HG02588 (cell line): Measurements from ENCODE around the gene MYH9.

Experiments used
- ATAC-seq: cut with Tn5 transposase; IDR thresholded peaks from one replicate; pipeline ENCODE4 v1.9.1; 2021; ENCODE audit warnings: mild to moderate bottlenecking, moderate library complexity; ENCODE audit not compliant: unreplicated experiment

MYH9 gene

DNA sequence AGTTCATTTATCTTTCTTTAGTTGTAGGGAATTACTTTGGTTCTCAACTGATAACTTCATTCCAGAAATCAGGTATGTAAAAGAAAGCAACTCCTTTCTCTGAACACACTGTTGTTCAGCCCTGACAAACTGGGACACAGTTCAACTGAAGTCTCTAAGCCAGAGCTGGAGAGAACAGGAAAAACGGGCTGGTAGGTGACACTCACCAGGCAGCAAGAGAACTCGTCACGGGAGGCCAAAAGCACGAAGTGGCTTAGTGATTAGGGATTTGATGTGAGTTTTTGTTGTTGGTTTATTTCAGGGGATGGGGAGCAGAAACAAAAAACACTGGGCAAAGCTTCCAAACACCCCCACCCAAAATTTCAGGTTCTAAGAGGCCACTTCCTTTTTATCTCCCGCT lies 54.1 kb downstream of the MYH9 start:
- no peak for ATAC-seq

DNA sequence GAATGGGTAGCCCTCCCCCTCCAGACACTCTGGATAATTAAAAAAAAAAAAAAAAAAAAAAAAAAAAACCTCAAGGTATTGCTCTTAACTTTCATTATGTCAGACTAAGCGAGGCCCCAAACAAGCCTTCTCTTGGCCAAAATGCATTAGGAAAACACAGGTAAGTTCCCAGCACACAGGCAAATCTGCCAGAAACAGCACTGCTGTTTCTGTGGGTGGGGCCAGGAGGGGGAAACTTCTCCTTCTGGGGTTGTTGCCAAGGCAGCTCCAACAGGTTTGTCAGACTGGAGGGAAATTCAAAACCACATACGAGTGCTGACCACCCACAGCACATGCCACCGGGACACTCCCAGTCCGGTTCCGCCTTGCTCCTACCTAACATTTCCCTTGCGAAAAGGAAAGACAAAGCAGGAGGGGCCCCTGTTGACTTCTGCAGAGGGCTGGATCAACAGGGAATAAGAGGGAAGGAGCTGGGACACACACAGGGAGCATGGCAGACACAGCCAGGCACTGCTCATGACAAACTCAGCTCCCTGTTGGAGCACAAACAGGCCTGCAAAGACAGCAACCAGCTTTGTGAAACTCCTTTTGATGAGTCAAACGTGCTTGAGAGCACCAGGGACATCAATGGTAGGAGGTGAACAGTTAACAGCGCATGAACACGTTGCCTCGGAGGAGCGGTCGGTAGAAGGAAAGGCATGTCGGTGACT lies 55.0 kb downstream of the MYH9 start:
- ATAC-seq: no peak

DNA sequence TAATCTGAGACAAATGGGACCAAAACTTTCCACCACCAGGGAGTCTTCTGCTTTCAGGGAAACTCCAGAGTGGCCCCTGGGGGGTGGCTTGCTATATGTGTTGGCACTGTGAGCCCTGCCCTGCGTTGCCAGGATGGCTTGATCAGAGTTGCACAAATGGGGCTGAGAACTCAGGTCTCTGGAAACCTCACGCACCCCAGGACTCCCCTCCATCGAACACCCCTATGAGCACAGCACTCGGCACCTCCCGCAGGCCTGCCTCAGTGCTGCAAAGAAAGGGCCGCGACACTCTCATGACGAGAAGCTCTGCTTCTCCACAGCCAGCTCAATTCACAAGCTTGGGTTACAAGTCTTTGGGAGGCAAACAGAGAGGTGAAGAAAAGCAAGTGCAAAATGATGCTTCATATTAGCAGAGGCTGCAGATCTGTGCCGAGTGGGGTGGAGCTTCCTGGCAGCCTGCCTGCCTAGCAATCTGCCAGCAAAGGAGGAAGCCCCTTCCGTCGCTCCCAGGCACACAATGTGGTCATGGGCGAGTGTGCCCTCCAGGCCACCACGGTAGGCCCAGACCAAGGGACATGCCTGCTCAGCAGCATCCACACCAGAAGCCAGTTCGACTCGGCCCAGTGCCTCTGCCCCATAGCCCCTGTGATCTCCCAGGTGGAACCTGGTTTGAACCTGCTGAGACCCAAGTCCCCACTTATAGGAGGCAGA lies 55.7 kb downstream of the MYH9 start:
- peak; percentile 19 for ATAC-seq

DNA sequence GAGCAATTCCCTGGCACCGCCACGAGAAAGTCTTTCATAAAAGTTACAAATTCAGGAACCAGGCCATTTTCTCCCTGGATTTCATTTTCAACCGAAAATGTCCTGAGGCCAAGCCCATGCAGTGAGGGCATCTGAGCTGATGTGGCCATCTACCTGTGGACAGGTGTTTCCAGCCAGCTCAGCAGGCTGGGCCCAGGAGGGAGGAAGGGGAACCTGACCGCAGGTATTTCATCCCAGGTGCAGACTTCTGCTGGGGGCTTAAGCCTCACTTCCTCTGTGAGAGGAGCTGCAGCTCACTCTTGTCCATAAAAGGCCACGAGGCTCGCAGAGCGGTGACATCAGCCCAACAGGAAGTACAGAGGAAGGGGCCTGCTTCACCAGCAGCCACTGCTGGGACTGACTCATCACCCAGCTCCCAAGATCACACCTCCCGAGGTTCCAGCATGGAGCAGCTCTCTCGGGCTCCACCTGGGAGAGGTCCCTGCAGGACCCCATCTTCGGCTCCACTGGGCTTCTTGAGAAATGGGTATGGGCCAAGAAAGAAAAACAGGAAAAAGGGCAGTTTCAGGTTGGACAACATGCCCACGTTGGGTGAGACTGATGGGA lies 56.4 kb downstream of the MYH9 start:
- ATAC-seq: peak; percentile 56

DNA sequence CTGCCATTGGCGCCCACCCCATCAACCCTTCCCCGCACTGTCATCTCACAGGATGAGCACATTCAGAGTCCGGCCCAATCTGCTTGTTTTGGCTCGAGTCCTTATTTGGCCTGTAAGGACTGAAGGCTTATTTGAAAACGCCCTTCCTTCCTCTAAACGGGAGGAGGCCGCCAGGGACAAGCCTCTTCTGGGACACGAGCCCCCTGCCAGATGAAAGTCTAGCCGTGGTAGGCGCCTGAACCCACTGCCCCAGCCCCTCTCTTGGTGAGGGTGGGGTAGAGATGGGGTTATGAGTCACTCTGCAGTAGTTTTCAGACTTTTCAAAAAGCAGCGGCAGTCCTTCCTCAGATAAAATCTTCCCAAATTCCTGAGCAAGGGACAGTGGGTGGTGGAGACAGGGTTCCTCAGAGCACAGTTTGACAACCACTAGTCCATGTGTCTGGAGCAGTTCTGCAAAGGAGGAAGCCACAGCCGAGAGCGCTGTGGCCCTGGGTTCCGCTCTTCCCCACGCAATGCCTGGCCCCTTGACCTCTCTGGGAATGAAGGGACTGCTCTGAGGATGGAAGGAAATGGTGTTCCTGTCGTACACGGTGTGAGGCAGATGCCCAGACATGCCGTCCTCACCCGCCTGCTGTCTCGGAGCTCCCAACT lies 57.0 kb downstream of the MYH9 start:
- ATAC-seq: no peak

DNA sequence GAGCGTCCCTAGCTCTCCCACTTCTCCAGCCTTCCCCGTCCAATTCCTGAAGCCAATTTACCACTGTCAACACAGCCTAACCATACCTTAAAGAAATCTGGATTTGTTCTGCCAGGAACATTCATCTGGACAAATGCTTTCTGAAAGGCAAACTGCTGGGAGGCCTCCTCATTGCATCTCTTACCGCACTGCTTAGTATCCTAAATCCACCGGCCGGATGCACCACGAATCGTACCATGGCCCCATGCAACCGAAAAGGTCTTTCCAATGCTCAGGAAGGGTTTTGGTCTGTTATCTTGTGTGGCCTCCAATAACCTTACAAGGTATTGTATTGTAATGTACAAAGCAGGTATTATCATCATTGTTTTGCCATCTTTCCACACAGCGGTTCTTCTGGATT lies 57.6 kb downstream of the MYH9 start:
- ATAC-seq: no peak

DNA sequence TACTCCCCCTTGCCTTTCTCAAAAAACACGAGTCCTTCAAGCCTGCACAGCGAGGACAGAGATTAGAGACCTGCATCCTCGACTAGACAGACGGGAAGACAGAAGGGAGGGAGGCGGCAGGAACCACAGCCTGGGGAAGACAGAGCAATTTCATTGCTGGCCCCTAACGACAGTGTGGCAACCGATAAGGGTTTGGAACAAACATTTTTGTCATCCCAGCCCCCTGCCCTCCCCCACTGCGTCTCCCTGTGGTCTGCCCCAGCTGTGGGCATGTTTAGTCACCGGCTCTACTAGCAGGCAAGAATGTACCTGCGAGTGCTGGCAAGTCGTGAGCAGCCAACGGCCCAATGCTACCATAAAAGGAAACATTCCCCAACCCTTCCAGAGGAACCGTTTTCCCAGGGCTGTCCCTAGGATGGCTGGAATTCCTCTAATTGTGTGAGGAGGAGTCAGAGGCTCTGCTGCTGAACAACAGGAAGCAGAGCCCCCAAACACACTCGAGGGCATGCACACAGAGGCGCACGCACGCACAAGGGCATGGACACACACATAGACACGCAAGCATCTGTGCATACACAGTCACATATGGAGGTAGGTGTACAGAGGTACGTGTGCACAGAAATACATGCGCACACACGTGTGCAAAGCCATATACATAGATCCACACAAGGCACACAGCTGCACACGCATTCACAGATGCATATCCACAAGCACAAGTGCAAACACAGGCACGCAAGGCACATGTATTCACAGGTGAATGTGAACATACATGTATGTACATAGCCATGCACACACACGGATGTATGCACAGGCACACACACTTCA lies 58.3 kb downstream of the MYH9 start:
- ATAC-seq: no peak

DNA sequence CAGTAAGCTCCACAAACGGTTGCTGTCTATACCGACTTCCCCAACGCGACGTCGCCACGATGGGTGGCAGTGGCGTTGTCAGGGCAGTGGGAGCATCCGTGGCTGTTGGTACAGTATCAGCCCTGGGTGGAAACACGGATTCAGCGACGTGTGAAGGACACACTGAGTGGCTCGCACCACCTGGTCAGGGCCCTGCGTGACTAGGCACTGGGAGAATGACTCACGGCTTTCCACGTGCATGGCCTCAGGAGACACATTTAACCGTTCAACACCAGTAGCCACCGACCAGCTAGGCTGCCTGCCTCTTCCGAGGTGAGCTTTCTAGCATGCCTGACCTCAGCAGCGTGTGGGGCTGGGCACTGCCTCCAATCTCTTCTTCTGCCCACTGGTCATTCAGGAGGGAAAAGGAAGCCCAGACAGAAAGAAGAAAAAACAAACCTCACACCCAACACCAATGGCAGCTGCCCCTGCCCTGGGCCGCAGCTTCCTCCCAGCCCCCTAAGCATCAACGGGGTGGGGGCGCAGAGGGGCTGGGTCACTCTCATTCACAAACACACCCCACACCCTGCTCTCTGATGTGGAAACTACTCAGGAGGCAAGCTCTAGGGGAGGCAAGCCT lies 59.0 kb downstream of the MYH9 start:
- ATAC-seq: no peak

DNA sequence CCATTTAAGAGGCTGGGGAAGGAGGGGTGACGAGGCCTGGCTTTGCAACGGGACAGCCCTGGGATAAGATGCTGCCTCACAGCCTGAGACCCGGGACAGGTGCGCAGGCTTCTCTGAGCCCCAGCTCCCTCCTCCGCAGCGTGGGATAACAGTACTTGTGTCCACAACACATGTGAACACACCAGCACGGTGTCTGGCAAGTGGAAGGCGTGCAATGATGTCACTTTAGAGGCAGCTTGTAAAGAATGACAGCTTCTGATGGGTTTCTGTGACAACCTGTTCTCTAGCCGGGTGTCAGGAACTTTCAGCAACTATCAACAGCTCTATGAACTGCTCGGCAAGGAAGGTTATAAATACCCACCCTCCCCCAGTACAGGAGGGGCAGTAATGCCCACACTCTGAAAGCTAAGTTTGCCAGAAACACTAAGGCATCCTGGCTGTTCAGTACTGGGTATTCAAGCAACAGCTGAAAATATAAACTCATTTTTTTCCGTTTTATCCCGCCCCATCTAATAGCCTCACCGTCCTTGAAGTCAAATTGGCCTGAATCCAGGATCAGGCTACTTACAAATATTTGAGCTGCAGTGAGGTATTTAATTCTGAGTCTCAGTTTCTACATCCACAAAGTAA lies 59.7 kb downstream of the MYH9 start:
- no peak for ATAC-seq

DNA sequence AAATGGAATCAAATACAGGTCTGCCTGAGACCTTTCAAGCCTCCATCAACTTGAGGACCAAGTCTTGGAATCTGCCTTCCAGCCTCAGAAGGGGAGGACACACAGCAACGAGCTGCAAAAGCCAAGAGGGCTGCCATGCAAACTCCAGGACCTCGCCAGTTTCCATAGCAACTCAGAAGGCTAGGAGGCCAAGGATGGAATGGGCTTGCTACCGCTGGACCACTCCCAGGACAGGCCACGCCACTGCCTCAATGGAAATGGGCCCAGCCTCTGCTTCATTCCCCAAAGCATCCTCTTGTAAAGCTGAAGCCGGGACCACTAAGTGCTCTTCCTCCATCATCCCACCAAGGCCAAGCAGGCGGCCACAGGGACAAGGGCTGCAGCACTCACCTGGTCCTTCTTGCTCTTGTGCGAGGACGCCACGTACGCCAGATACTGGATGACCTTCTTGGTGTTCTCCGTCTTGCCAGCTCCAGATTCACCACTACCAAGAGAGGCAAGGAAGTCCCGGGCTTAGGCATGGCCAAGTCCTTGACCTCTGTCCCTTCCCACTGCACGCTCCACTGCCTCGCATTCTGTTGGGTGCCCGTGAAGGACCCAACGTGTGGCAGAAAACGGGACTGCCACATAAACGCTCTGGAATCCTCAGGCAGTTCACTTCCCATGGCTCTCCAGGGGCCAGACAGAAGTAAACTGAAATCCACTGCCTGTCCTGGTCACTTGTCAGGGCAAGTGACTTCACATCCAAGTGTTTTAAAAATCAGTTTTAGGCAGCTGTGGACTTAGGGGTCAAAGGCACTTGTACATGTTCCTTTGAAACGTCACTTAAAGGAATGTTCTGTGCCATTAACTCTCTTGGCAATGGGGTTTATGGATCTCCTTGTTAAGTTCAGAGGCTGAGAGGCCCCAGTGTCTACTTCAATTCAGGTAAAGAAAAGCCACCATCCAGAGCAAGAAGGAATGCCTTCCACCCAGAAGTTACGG lies 61.3 kb downstream of the MYH9 start:
- no peak for ATAC-seq

DNA sequence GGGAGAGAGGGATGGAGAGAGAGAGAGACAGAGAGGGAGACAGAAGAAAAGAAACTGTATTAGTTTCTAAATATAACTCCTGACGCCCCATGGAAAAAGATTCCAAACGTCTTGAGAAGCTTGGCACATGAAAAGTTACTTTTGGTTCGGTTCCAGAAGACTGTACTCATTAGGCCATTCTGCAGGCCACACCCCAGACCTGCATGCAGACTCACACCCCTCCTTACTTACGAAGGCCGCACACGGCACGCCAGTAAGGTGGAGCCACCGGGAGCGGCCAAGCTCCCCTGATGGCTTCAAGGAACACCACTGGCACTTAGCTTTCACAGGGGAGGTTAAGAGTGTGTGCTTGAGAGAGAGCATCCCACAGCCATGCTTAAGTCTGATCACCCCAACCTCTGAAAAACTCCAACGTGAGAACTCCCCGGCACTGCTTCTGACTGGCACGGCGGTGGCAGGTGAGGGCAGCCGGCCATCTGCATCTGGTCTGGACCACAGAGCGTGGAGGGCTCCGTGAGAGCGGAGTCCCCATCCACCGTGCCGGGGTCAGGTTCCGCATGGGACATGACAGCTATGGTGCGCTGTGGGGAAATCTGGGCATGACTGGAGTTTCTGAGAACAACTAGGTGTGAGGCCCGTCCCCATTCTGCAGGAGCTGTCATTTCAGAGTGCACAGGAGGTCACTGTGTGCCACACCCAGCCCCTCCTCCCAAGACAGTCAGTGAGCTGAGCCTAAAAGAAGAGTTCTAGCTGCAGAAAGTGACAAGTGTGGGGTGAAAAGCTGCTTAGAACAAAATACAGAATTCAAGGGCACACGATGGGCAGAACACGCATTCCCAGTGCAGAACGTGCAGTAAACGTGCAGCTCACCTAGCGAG lies 62.4 kb downstream of the MYH9 start:
- ATAC-seq: no peak

DNA sequence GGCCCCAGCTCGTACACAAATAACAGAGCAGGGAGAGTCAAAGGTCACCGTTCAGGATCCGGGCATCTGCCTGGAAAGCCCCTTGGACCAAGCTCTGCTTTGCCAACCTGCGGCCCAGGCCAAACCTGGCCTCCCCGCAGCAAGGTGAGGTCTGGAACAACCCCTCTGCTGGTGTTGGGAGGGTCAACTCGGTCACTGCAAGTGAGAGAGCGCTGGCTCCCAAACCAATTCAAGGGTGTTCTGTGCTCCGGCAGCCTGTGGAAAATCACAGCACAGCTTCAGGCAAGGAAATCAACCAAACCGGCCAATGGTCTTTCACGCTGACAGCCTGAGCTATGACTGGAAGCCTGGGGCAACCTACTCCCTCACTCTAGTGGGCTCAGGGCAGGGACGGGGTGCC lies 63.4 kb downstream of the MYH9 start:
- no peak for ATAC-seq

DNA sequence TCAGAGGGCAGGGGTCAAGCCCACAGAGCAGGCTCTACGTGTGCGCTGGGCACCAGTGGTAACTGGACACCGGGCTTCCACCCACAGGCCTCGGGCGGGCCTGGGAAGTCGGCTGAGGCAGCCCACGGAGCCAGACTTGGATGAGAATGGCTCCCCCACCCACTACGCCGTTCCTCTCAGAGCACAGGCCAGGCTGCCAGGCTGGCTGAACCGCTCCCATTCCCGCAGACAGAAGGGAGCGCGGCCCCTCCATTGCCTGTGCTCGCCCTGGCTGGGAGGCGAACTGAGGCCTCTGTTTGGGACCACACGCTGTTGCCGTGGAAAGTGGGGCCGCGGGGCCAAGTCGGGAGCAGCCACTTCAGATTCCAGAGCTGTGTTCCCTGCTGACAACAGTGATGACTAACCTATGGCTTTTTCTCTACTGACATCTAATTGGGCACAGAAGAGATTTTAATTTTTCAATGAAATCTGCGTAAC lies 63.9 kb downstream of the MYH9 start:
- no peak for ATAC-seq

DNA sequence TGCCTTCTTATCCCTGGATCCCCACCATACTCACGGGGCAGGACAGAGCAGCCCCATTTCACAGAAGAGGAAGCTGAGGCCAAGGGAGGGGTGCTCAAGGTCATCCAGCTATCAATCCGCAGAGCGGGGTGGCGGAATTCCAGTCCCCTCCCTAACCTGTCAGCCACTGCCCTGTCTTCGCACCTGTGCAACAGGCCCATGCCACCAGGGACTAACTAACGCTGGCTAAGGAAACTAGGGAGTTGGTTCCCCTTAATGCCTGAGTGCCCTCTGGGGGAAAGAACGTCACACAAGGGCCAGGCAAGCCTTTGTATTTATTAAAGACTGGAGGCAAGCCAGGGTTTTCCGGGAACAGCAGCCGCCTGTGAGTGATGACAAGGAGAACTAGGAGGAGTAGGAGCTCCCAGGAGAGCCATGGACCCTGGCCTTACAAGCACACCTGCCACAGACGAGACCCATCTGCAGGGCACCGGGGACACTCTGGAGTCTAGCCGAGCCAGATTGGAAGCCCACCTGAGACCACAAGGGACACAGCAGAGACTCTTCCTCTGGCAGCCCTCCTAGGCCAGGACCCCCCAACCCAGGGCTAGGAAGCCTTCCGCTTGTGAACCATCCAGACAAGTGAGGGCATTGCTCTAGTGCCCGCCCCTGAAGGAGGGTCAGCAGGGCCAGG lies 64.4 kb downstream of the MYH9 start:
- no peak for ATAC-seq

DNA sequence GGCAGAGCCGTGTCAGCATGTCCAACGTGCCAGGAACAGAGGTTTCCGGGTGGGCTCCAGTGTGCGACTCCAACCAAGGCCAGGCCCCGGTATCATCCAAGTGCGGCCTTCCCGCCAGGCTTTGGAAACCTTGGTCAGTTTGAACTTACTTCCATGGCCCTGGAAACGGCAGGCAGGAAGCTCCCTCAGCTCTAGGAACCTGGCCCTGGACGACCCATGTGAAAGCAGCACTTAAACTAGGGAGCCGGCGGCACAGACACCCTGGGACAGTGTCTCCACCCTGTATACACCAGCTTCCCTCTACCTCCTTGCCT lies 65.2 kb downstream of the MYH9 start:
- ATAC-seq: no peak

DNA sequence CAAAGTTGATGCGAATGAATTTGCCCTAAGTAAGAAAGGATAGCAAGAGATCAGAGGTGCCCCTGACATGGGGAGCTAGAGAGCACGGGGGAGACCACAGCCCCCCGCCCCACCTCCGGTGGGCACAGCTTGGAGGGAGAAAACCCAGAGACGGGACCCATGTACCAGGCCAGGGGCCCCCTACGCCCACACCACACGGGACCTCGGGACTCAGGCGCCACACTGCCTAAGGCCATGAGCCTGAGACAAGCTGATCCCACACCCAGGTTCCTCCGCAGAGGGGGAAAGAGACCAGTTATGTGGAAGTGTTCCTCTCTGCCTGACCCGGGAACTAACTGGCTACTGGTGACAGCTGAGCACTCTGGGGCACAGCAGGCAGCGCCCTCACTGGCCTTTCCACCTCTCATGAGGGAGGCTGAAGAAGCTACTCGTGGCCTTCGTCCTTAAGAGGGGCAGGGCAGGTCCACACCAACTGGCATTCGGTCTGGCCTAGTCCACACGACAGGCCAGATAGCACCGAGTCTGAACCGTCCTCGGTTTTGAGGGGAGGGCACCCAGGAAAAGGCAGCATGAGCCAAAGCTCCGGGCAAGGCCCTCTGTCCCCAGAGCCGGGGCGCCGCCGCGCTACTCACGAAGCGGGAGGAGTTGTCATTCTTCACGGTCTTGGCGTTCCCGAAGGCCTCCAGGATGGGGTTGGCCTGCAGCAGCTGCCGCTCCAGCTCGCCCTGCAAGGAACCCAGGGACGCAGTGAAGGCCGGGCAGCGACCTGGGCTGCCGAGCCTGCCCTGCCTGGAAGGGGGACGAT lies 65.8 kb downstream of the MYH9 start:
- ATAC-seq: no peak

DNA sequence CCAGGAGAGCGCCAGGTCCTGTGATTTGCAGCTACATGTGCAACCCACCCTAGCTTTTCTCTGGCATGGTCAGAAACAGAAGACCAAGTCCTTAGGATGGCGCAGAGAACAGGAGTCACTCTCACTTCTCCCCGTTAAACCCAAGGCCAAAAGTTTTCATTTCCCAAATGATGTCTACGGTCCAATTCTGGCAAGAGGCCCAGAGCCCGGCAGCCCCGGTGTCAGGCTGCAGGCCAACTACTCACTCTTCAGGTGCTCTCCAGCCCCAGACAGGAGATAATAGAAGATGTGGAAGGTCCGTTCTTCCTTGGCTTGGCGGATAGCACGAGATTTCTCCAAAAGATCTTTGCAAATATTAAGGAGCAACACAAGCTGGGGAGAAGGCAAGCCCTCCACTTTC lies 67.2 kb downstream of the MYH9 start:
- ATAC-seq: no peak
